Astrocyte (in vitro differentiated cells and primary cell): ENCODE results near the gene LUC7L3. TPM values are rescaled to one million over a fixed set of nuclear protein-coding genes. Genes with fewer than 3 reads are reported as not detected.

Source experiments
- DNase-seq: peaks from one replicate; pipeline ENCODE4 v3.0.0-alpha.2; 2010; ENCODE audit warnings: low read depth
- FAIRE-seq: peaks from 2 replicates; lab custom pipeline; 2011; peaks lifted over from hg19 to GRCh38; lab: Jason Lieb, UNC
- H2AFZ ChIP-seq: 2 replicates; pipeline ENCODE4 v1.6.0; 2012; ENCODE audit warnings: low read depth, low read length, inconsistent platforms
- H3K27ac ChIP-seq: 2 replicates; pipeline ENCODE4 v1.5.1; 2011; ENCODE audit warnings: low read depth, low read length, inconsistent platforms
- H3K27me3 ChIP-seq: 2 replicates; pipeline ENCODE4 v1.6.0; 2011; ENCODE audit warnings: low read length, inconsistent platforms; ENCODE audit not compliant: insufficient read depth
- H3K36me3 ChIP-seq: 2 replicates; pipeline ENCODE4 v1.5.1; 2011; ENCODE audit warnings: low read length, inconsistent platforms; ENCODE audit not compliant: insufficient read depth
- H3K4me1 ChIP-seq: 2 replicates; pipeline ENCODE4 v1.5.1; 2011; ENCODE audit warnings: low read length, inconsistent platforms; ENCODE audit not compliant: insufficient read depth
- H3K4me2 ChIP-seq: 2 replicates; pipeline ENCODE4 v1.6.0; 2012; ENCODE audit warnings: low read length, inconsistent platforms
- H3K4me3 ChIP-seq: 2 replicates; pipeline ENCODE4 v1.5.1; 2011; ENCODE audit warnings: low read depth, mild to moderate bottlenecking, low read length, inconsistent platforms; ENCODE audit not compliant: insufficient read depth
- H3K79me2 ChIP-seq: 2 replicates; pipeline ENCODE4 v1.6.0; 2012; ENCODE audit warnings: mild to moderate bottlenecking, low read length, inconsistent platforms; ENCODE audit not compliant: insufficient read depth
- H3K9ac ChIP-seq: 2 replicates; pipeline ENCODE4 v1.6.0; 2012; ENCODE audit warnings: mild to moderate bottlenecking, low read length, inconsistent platforms
- H3K9me3 ChIP-seq: 2 replicates; pipeline ENCODE4 v1.5.1; 2012; ENCODE audit warnings: low read depth, mild to moderate bottlenecking, low read length, inconsistent platforms; ENCODE audit not compliant: insufficient read depth
- H4K20me1 ChIP-seq: 2 replicates; pipeline ENCODE4 v1.6.0; 2012; ENCODE audit warnings: low read length, inconsistent platforms; ENCODE audit not compliant: insufficient read depth
- H3K27ac Mint-ChIP-seq: one replicate; pipeline ENCODE4 v1.8.0; 2021; ENCODE audit warnings: mild to moderate bottlenecking, mixed read lengths; ENCODE audit not compliant: unreplicated experiment
- H3K27me3 Mint-ChIP-seq: one replicate; pipeline ENCODE4 v1.8.0; 2021; ENCODE audit warnings: low read depth, mixed read lengths; ENCODE audit not compliant: unreplicated experiment
- H3K36me3 Mint-ChIP-seq: one replicate; pipeline ENCODE4 v1.8.0; 2021; ENCODE audit warnings: low read depth, mixed read lengths; ENCODE audit not compliant: unreplicated experiment
- H3K4me1 Mint-ChIP-seq: one replicate; pipeline ENCODE4 v1.8.0; 2021; ENCODE audit warnings: low read depth, mixed read lengths; ENCODE audit not compliant: unreplicated experiment
- H3K4me3 Mint-ChIP-seq: one replicate; pipeline ENCODE4 v1.8.0; 2021; ENCODE audit warnings: mild to moderate bottlenecking, moderate library complexity, mixed read lengths; ENCODE audit not compliant: unreplicated experiment
- H3K9me3 Mint-ChIP-seq: one replicate; pipeline ENCODE4 v1.8.0; 2021; ENCODE audit warnings: mild to moderate bottlenecking, mixed read lengths; ENCODE audit not compliant: unreplicated experiment
- CTCF ChIP-seq: IDR thresholded peaks from 2 replicates; pipeline ENCODE4 v1.5.1; 2011; ENCODE audit warnings: low read depth, mild to moderate bottlenecking, inconsistent platforms, low read length, moderate library complexity; ENCODE audit not compliant: insufficient read depth
- EZH2 ChIP-seq: IDR thresholded peaks from 2 replicates; pipeline ENCODE4 v1.6.1; 2012; ENCODE audit warnings: mild to moderate bottlenecking, low read length, inconsistent platforms; ENCODE audit not compliant: insufficient read depth
- total RNA-seq: library from RNA; stranded (reverse); gene quantifications from 2 replicates; pipeline ENCODE4 v1.2.1, GENCODE V29; 2021

The LUC7L3 gene
- total RNA-seq, 1 donor from 2014 or later, result 93.0 TPM

GRCh38 chr17:50771991-50772785 lies 52.8 kb downstream of the LUC7L3 start:
- H3K36me3 ChIP-seq, result no peaks in the 10 kb centered on the region
- Mint-ChIP-seq H3K4me1 (no peaks in the 10 kb centered on the region), H3K9me3 (no peaks in the 10 kb centered on the region), H3K27me3 (peaks cover 7% of the 10 kb centered on the region), H3K4me3 (no peak overlapping the region), H3K27ac (no peak overlapping the region), H3K36me3 (no peaks in the 10 kb centered on the region)
- DNase-seq (no peak), FAIRE-seq (no peak)
- H3K4me3 ChIP-seq, result no peak overlapping the region
- H2AFZ ChIP-seq, result no peak overlapping the region
- H3K4me2 ChIP-seq, result no peak overlapping the region
- H3K9me3 ChIP-seq, result no peaks in the 10 kb centered on the region
- no peaks in the 10 kb centered on the region for H3K4me1 ChIP-seq
- no peaks in the 10 kb centered on the region for H3K27me3 ChIP-seq
- H3K27ac ChIP-seq, result no peak overlapping the region
- H4K20me1 ChIP-seq, result no peaks in the 10 kb centered on the region
- no peaks in the 10 kb centered on the region for H3K79me2 ChIP-seq
- H3K9ac ChIP-seq, result no peak overlapping the region
- TF ChIP-seq CTCF, result no peak
- TF ChIP-seq EZH2, result no peak

GRCh38 chr17:50774225-50774803 lies 54.9 kb downstream of the LUC7L3 start:
- no peak for TF ChIP-seq CTCF
- TF ChIP-seq EZH2, result no peak
- no peak overlapping the region for H3K27ac Mint-ChIP-seq
- Histone ChIP-seq H2AFZ (no peak overlapping the region), H3K36me3 (no peaks in the 10 kb centered on the region), H4K20me1 (no peaks in the 10 kb centered on the region), H3K27me3 (no peaks in the 10 kb centered on the region), H3K9ac (no peak overlapping the region), H3K9me3 (no peaks in the 10 kb centered on the region), H3K79me2 (no peaks in the 10 kb centered on the region), H3K4me3 (no peak overlapping the region), H3K4me2 (no peak overlapping the region), H3K4me1 (no peaks in the 10 kb centered on the region), H3K27ac (no peak overlapping the region)
- H3K36me3 Mint-ChIP-seq, result no peaks in the 10 kb centered on the region
- H3K4me3 Mint-ChIP-seq, result no peak overlapping the region
- no peaks in the 10 kb centered on the region for H3K9me3 Mint-ChIP-seq
- FAIRE-seq, result no peak
- peaks cover 5% of the 10 kb centered on the region for H3K27me3 Mint-ChIP-seq
- H3K4me1 Mint-ChIP-seq, result no peaks in the 10 kb centered on the region
- DNase-seq, result no peak

GRCh38 chr17:50775926-50776325 lies 56.5 kb downstream of the LUC7L3 start:
- TF ChIP-seq CTCF, result no peak
- TF ChIP-seq EZH2, result no peak
- no peaks in the 10 kb centered on the region for H3K4me1 ChIP-seq
- no peak overlapping the region for H3K27ac ChIP-seq
- no peaks in the 10 kb centered on the region for H3K4me1 Mint-ChIP-seq
- no peak overlapping the region for H3K27ac Mint-ChIP-seq
- no peak for DNase-seq
- H3K79me2 ChIP-seq, result no peaks in the 10 kb centered on the region
- H3K4me3 Mint-ChIP-seq, result no peak overlapping the region
- no peak for FAIRE-seq
- H4K20me1 ChIP-seq, result no peaks in the 10 kb centered on the region
- H3K9me3 Mint-ChIP-seq, result no peaks in the 10 kb centered on the region
- no peaks in the 10 kb centered on the region for H3K36me3 Mint-ChIP-seq
- H3K9me3 ChIP-seq, result no peaks in the 10 kb centered on the region
- H3K36me3 ChIP-seq, result no peaks in the 10 kb centered on the region
- peaks cover 2% of the 10 kb centered on the region for H3K27me3 Mint-ChIP-seq
- H2AFZ ChIP-seq, result no peak overlapping the region
- H3K4me2 ChIP-seq, result no peak overlapping the region
- no peak overlapping the region for H3K9ac ChIP-seq
- no peak overlapping the region for H3K4me3 ChIP-seq
- H3K27me3 ChIP-seq, result peaks cover under 1% of the 10 kb centered on the region
